ENCODE measurements around the gene LOXHD1. TPM values are rescaled to one million over a fixed set of nuclear protein-coding genes. Genes with fewer than 3 reads are reported as not detected.

The LOXHD1 gene
- total and polyA plus RNA-seq, 2 of the 13 experiments (the other 11 are each of a cell fraction or from before 2014, with no cell fraction given), result not detected

GRCh38 chr18:46550609-46551008, 106.4 kb downstream of the LOXHD1 start (continued):
- TF ChIP-seq AGO1 (IDR thresholded peaks at IDR 0.05; ENCODE audit: low read depth, low read length, poor library complexity, severe bottlenecking) (no peak), MBD4 (IDR thresholded peaks at IDR 0.05; ENCODE audit: borderline replicate concordance, low read length) (no peak), TEAD3 (CRISPR knock-in tag; optimal IDR thresholded peaks at IDR 0.05; ENCODE audit: borderline replicate concordance) (no peak), PAWR (CRISPR knock-in tag; IDR thresholded peaks at IDR 0.05; ENCODE audit: borderline replicate concordance) (no peak)

GRCh38 chr18:46547520-46547919, 109.5 kb downstream of the LOXHD1 start:
- no peaks in the 10 kb centered on the region for H3K36me3 ChIP-seq (replicated peaks in 1 of 2; ENCODE audit: control insufficient read depth in 1 of 2, insufficient read depth in 2 of 2, low read length in 2 of 2)
- H3K4me1 ChIP-seq (ENCODE audit: insufficient read depth, low read length), result no peaks in the 10 kb centered on the region
- H3K27me3 ChIP-seq (ENCODE audit: control insufficient read depth in 1 of 2, insufficient read depth in 2 of 2, low read length in 2 of 2), result no peaks in the 10 kb centered on the region
- BruUV-seq (replicated peaks), result no TSS peak
- no peak overlapping the region for H3K9ac ChIP-seq (ENCODE audit: insufficient read depth, low read depth, low read length)
- WGBS (ENCODE audit: low lambda C conversion rate), result 0% methylated on average over 1 of the region's 1 CpG
- intact Hi-C loops (cut with micrococcal nuclease; ENCODE audit: unreplicated experiment), result no loop called here
- no peak overlapping the region for H3K4me3 ChIP-seq (replicated peaks in 1 of 3; ENCODE audit: insufficient read depth in 1 of 3, low read depth in 2 of 3, low read length in 3 of 3)
- ChIA-PET CTCF (ENCODE audit: low intra/inter-chr PET ratio, low total read pairs) (no interaction called here), POLR2A (no interaction called here)
- no peaks in the 10 kb centered on the region for H4K20me1 ChIP-seq (ENCODE audit: insufficient read depth, low read length)
- no peaks in the 10 kb centered on the region for H3K79me2 ChIP-seq (ENCODE audit: insufficient read depth, low read length)
- H3K4me2 ChIP-seq (ENCODE audit: low read depth, low read length), result no peak overlapping the region
- H2AFZ ChIP-seq (ENCODE audit: low read length), result no peak overlapping the region
- H3K27ac ChIP-seq (ENCODE audit: extremely low read length, insufficient read depth, low read length), result no peak overlapping the region
- H3K9me3 ChIP-seq (ENCODE audit: low read length), result no peaks in the 10 kb centered on the region
- TF ChIP-seq RELA (CRISPR knock-in tag; IDR thresholded peaks at IDR 0.05) (no peak), ZNF737 (CRISPR knock-in tag; IDR thresholded peaks at IDR 0.05; ENCODE audit: borderline replicate concordance) (no peak), ZNF317 (CRISPR knock-in tag; IDR thresholded peaks at IDR 0.05) (no peak), GATAD2A (CRISPR knock-in tag; IDR thresholded peaks at IDR 0.05) (no peak), ZBTB49 (CRISPR knock-in tag; IDR thresholded peaks at IDR 0.05; ENCODE audit: borderline replicate concordance) (no peak), DR1 (CRISPR knock-in tag; IDR thresholded peaks at IDR 0.05) (no peak), SIX1 (CRISPR knock-in tag; IDR thresholded peaks at IDR 0.05; ENCODE audit: borderline replicate concordance) (no peak), PPARG (CRISPR knock-in tag; conservative IDR thresholded peaks at IDR 0.05) (no peak), ZSCAN31 (CRISPR knock-in tag; IDR thresholded peaks at IDR 0.05; ENCODE audit: low read depth) (no peak), ZBTB46 (CRISPR knock-in tag; IDR thresholded peaks at IDR 0.05; ENCODE audit: borderline replicate concordance) (no peak), SNAPC5 (CRISPR knock-in tag; IDR thresholded peaks at IDR 0.05; ENCODE audit: borderline replicate concordance) (no peak), ZNF121 (CRISPR knock-in tag; IDR thresholded peaks at IDR 0.05) (no peak), SOX5 (CRISPR knock-in tag; IDR thresholded peaks at IDR 0.05; ENCODE audit: borderline replicate concordance) (no peak), NFIB (CRISPR knock-in tag; IDR thresholded peaks at IDR 0.05; ENCODE audit: borderline replicate concordance) (no peak)
- no peak for DNase-seq (ENCODE audit: low spot score)
- in situ Hi-C loops (cut with HindIII; ENCODE audit: extremely low pct_ligation_motif_present, low pct_unique_long_range_greater_than_20kb), result no loop called here
- no peak for FAIRE-seq
- no peak for ATAC-seq
